ENCODE results near the gene NPHP4.

- TF ChIP-seq CTCF (IDR thresholded peaks at IDR 0.05): no peak
- TF ChIP-seq POLR2AphosphoS5 (IDR thresholded peaks at IDR 0.05): no peak
These were observed 75.5 kb downstream of the NPHP4 start for GRCh38 chr1:5916572-5917280.

Data from transverse colon (tissue), 4 donors.